HepG2 (cell line): ENCODE results near the gene DLL4. TPM values are rescaled to one million over a fixed set of nuclear protein-coding genes. Genes with fewer than 3 reads are reported as not detected.

Experiments
- AHR ChIP-seq: IDR thresholded peaks from 2 replicates; pipeline ENCODE4 v1.6.1; 2018; ENCODE audit warnings: missing genetic modification reagents, missing compliant biosample characterization
- CSRNP1 ChIP-seq: sonication (generic); formaldehyde crosslinking; IDR thresholded peaks from 2 replicates; pipeline ENCODE4 v1.8.1; 2023; ENCODE audit warnings: mild to moderate bottlenecking, missing genetic modification reagents
- E2F5 ChIP-seq: sonication (generic); formaldehyde crosslinking; conservative IDR thresholded peaks from 2 replicates; pipeline ENCODE4 v1.4.0; 2020; ENCODE audit warnings: missing genetic modification reagents
- FOXO4 ChIP-seq: sonication (generic); formaldehyde crosslinking; conservative IDR thresholded peaks from 2 replicates; pipeline ENCODE4 v1.8.1; 2023; ENCODE audit warnings: missing genetic modification reagents
- HIVEP1 ChIP-seq: sonication (generic); formaldehyde crosslinking; IDR thresholded peaks from 2 replicates; pipeline ENCODE4 v1.4.0; 2020; ENCODE audit warnings: mild to moderate bottlenecking, missing genetic modification reagents
- IKZF4 ChIP-seq: sonication (generic); formaldehyde crosslinking; IDR thresholded peaks from 2 replicates; pipeline ENCODE4 v1.5.1; 2020; ENCODE audit warnings: borderline replicate concordance, mild to moderate bottlenecking, low read depth, missing genetic modification reagents; ENCODE audit errors: not compliant biosample characterization
- ISX ChIP-seq: sonication (generic); formaldehyde crosslinking; conservative IDR thresholded peaks from 2 replicates; pipeline ENCODE4 v1.5.0; 2020; ENCODE audit warnings: missing genetic modification reagents
- MXI1 ChIP-seq: IDR thresholded peaks from 3 replicates; pipeline ENCODE4 v1.6.1; 2012; ENCODE audit warnings: low read depth, low read length, inconsistent platforms, borderline replicate concordance
- ONECUT2 ChIP-seq: sonication (generic); formaldehyde crosslinking; IDR thresholded peaks from 2 replicates; pipeline ENCODE4 v1.4.0; 2020; ENCODE audit warnings: missing genetic modification reagents
- PHF21A ChIP-seq: sonication (generic); formaldehyde crosslinking; IDR thresholded peaks from 2 replicates; pipeline ENCODE4 v1.5.0; 2020; ENCODE audit warnings: mild to moderate bottlenecking, missing genetic modification reagents
- POLR2G ChIP-seq: fragments of 200-400 bp; formaldehyde crosslinking; IDR thresholded peaks from 2 replicates; pipeline ENCODE4 v1.6.1; 2018; ENCODE audit warnings: mild to moderate bottlenecking, low read depth, low read length, moderate library complexity
- RBFOX2 ChIP-seq: fragments of 200-400 bp; formaldehyde crosslinking; IDR thresholded peaks from 2 replicates; pipeline ENCODE4 v1.6.1; 2017; ENCODE audit warnings: low read depth, mild to moderate bottlenecking, low read length
- SIN3B ChIP-seq: fragments of 150-350 bp; IDR thresholded peaks from 2 replicates; pipeline ENCODE4 v1.6.1; 2014; ENCODE audit warnings: low read length
- SIX1 ChIP-seq: sonication (generic); formaldehyde crosslinking; IDR thresholded peaks from 2 replicates; pipeline ENCODE4 v1.4.0; 2020; ENCODE audit warnings: missing genetic modification reagents, borderline replicate concordance
- TBL1XR1 ChIP-seq: fragments of 150-350 bp; IDR thresholded peaks from 2 replicates; pipeline ENCODE4 v1.6.1; 2014; ENCODE audit warnings: borderline replicate concordance, low read length; ENCODE audit not compliant: partially characterized antibody
- TFAP4 ChIP-seq: sonication (generic); IDR thresholded peaks from 2 replicates; pipeline ENCODE4 v1.6.1; 2016; ENCODE audit warnings: low read depth, borderline replicate concordance
- XRCC5 ChIP-seq: fragments of 200-400 bp; formaldehyde crosslinking; optimal IDR thresholded peaks from 2 replicates; pipeline ENCODE3; 2017; ENCODE audit warnings: mild to moderate bottlenecking, low read length
- ZNF260 ChIP-seq: sonication (generic); formaldehyde crosslinking; IDR thresholded peaks from 2 replicates; pipeline ENCODE4 v1.4.0; 2020; ENCODE audit warnings: missing genetic modification reagents, low read depth, mild to moderate bottlenecking, borderline replicate concordance
- ZNF317 ChIP-seq: sonication (generic); formaldehyde crosslinking; IDR thresholded peaks from 2 replicates; pipeline ENCODE4 v1.5.0; 2020; ENCODE audit warnings: mild to moderate bottlenecking, missing genetic modification reagents
- ZNF33A ChIP-seq: sonication (generic); formaldehyde crosslinking; IDR thresholded peaks from 2 replicates; pipeline ENCODE4 v1.5.1; 2020; ENCODE audit warnings: missing genetic modification reagents, mild to moderate bottlenecking, moderate library complexity, borderline replicate concordance
- ZNF552 ChIP-seq: sonication (generic); formaldehyde crosslinking; IDR thresholded peaks from 2 replicates; pipeline ENCODE4 v1.9.0; 2022; ENCODE audit warnings: missing genetic modification reagents, mild to moderate bottlenecking, borderline replicate concordance
- ZNF639 ChIP-seq: conservative IDR thresholded peaks from 2 replicates; pipeline ENCODE4 v1.6.1; 2018; ENCODE audit warnings: missing genetic modification reagents
- polyA plus RNA-seq, 8 experiments: library from polyadenylated mRNA; depleted of rRNA in 3 of 8; stranded (reverse) in 7 of 8; unstranded in 1 of 8; fragments of >200 nt; fragmentation: Illumina TruSeq in 4 of 8; extraction: Trizol in 4 of 8; gene quantifications; 2 replicates each; pipeline versions ENCODE4 v1.2.1 to v1.2.3, GENCODE V29; 2011 to 2016; ENCODE audit warnings: low read depth in 4 of 8, missing spikeins in 1 of 8, mixed read lengths in 1 of 8; ENCODE audit not compliant: insufficient read depth in 1 of 8
- total RNA-seq, 5 experiments: library from RNA; depleted of rRNA; stranded (reverse); fragments of >200 nt; fragmentation: Illumina TruSeq; extraction: Trizol; gene quantifications; 2 replicates each; pipeline ENCODE4 v1.2.3, GENCODE V29; 2016; ENCODE audit warnings: low read depth in 1 of 5

DLL4 gene
- total and polyA plus RNA-seq, 2 of the 13 experiments (the other 11 are each of a cell fraction or from before 2014, with no cell fraction given), result 0.20 to 0.25 TPM

GRCh38 chr15:40894681-40895448 lies 34.3 kb upstream of the DLL4 start (continued):
- TF ChIP-seq HIVEP1 (no peak), E2F5 (no peak), MXI1 (no peak; the same call in 2 of the 3 replicates), POLR2G (no peak; the same call in 1 of the 2 replicates), TFAP4 (peak; percentile 72), IKZF4 (CRISPR knock-in tag) (no peak), CSRNP1 (CRISPR knock-in tag) (no peak), SIN3B (no peak; the same call in 1 of the 2 replicates), ZNF639 (CRISPR knock-in tag) (peak; percentile 41; the same call in 1 of the 2 replicates), ISX (CRISPR knock-in tag) (no peak), PHF21A (CRISPR knock-in tag) (0 out of 2 replicates have a peak, but pooled peaks have one; percentile 8), SIX1 (no peak), ZNF33A (CRISPR knock-in tag) (no peak), RBFOX2 (no peak), ZNF552 (CRISPR knock-in tag) (no peak), TBL1XR1 (no peak), ONECUT2 (CRISPR knock-in tag) (no peak), ZNF260 (CRISPR knock-in tag) (no peak), AHR (CRISPR knock-in tag) (no peak), XRCC5 (peak; percentile 72), FOXO4 (CRISPR knock-in tag) (no peak), ZNF317 (CRISPR knock-in tag) (no peak; the same call in 1 of the 2 replicates)
